Muscle layer of duodenum (tissue), 2 donors: Measurements from ENCODE around the gene PRKCB.

Experiments
- H3K27ac ChIP-seq: one replicate; pipeline ENCODE4 v1.7.0; 2013; ENCODE audit warnings: mild to moderate bottlenecking, low read length
- H3K27me3 ChIP-seq: one replicate; pipeline ENCODE4 v1.7.0; 2013; ENCODE audit warnings: low read depth, mild to moderate bottlenecking, control low read depth, low read length
- H3K36me3 ChIP-seq, 2 donors: one replicate each; pipeline ENCODE4 v1.7.0; 2013; ENCODE audit warnings: low read length in 2 of 2, control low read depth in 1 of 2, mild to moderate bottlenecking in 1 of 2; ENCODE audit not compliant: insufficient read depth in 2 of 2, control insufficient read depth in 1 of 2
- H3K4me1 ChIP-seq, 2 donors: one replicate each; pipeline ENCODE4 v1.7.0; 2013; ENCODE audit warnings: low read length in 2 of 2, mild to moderate bottlenecking in 2 of 2, control low read depth in 1 of 2, moderate library complexity in 1 of 2; ENCODE audit not compliant: insufficient read depth in 2 of 2, control insufficient read depth in 1 of 2
- H3K4me3 ChIP-seq, 2 donors: one replicate each; pipeline ENCODE4 v1.7.0; 2013; ENCODE audit warnings: low read length in 2 of 2, low read depth in 1 of 2, mild to moderate bottlenecking in 1 of 2
- H3K9me3 ChIP-seq, 2 donors: one replicate each; pipeline ENCODE4 v1.7.0; 2013; ENCODE audit warnings: low read length in 2 of 2, control low read depth in 1 of 2, mild to moderate bottlenecking in 1 of 2; ENCODE audit not compliant: control insufficient read depth in 1 of 2
- donor health status: healthy.

Gene PRKCB

GRCh38 chr16:23835390-23836077 lies at the start of gene PRKCB:
Gene PRKCB, plus strand, starts transcription at chr16:23835983.
- peaks cover 0 to 26% of the 10 kb centered on the region in 2 donors for H3K4me1 ChIP-seq
- H3K9me3 ChIP-seq: no peaks in the 10 kb centered on the region
- no peaks in the 10 kb centered on the region for H3K36me3 ChIP-seq
- H3K27ac ChIP-seq: no peak within 1 kb of the TSS
- H3K4me3 ChIP-seq: peak within 1 kb of the TSS; percentile 39 to 76
- H3K27me3 ChIP-seq: peaks cover 3% of the 10 kb centered on the region

- H3K36me3 ChIP-seq: no peaks in the 10 kb centered on the region
- H3K4me3 ChIP-seq: no peak overlapping the region
- no peak overlapping the region for H3K27ac ChIP-seq
- H3K4me1 ChIP-seq: no peaks in the 10 kb centered on the region
- H3K27me3 ChIP-seq: peaks cover 9% of the 10 kb centered on the region
- H3K9me3 ChIP-seq: no peaks in the 10 kb centered on the region
Measured at GRCh38 chr16:23786964-23787561, 48.7 kb upstream of the PRKCB start.

- no peaks in the 10 kb centered on the region for H3K4me1 ChIP-seq
- H3K9me3 ChIP-seq: no peaks in the 10 kb centered on the region
- H3K27ac ChIP-seq: no peak overlapping the region
- H3K4me3 ChIP-seq: no peak overlapping the region
- peaks cover 9% of the 10 kb centered on the region for H3K27me3 ChIP-seq
- no peaks in the 10 kb centered on the region for H3K36me3 ChIP-seq
Measured at GRCh38 chr16:23788685-23789084, 47.1 kb upstream of the PRKCB start.

GRCh38 chr16:23795378-23795777 lies 40.4 kb upstream of the PRKCB start:
- Histone ChIP-seq H3K9me3 (no peaks in the 10 kb centered on the region), H3K27ac (no peak overlapping the region), H3K4me1 (no peaks in the 10 kb centered on the region), H3K27me3 (no peaks in the 10 kb centered on the region), H3K4me3 (no peak overlapping the region), H3K36me3 (no peaks in the 10 kb centered on the region)

- Histone ChIP-seq H3K4me1 (no peaks in the 10 kb centered on the region), H3K27ac (no peak overlapping the region), H3K4me3 (no peak overlapping the region), H3K36me3 (no peaks in the 10 kb centered on the region), H3K9me3 (no peaks in the 10 kb centered on the region), H3K27me3 (no peaks in the 10 kb centered on the region)
Measured at GRCh38 chr16:23796941-23797340, 38.8 kb upstream of the PRKCB start.

GRCh38 chr16:23801378-23801777 lies 34.4 kb upstream of the PRKCB start:
- no peaks in the 10 kb centered on the region for H3K4me1 ChIP-seq
- H3K36me3 ChIP-seq: no peaks in the 10 kb centered on the region
- H3K4me3 ChIP-seq: no peak overlapping the region
- H3K9me3 ChIP-seq: no peaks in the 10 kb centered on the region
- no peaks in the 10 kb centered on the region for H3K27me3 ChIP-seq
- H3K27ac ChIP-seq: no peak overlapping the region

GRCh38 chr16:23802776-23803175 lies 33.0 kb upstream of the PRKCB start:
- Histone ChIP-seq H3K36me3 (no peaks in the 10 kb centered on the region), H3K27me3 (no peaks in the 10 kb centered on the region), H3K4me3 (no peak overlapping the region), H3K4me1 (no peaks in the 10 kb centered on the region), H3K9me3 (no peaks in the 10 kb centered on the region), H3K27ac (no peak overlapping the region)

GRCh38 chr16:23803591-23804123 lies 32.1 kb upstream of the PRKCB start:
- H3K27me3 ChIP-seq: no peaks in the 10 kb centered on the region
- H3K9me3 ChIP-seq: no peaks in the 10 kb centered on the region
- H3K4me3 ChIP-seq: no peak overlapping the region
- H3K4me1 ChIP-seq: no peaks in the 10 kb centered on the region
- no peaks in the 10 kb centered on the region for H3K36me3 ChIP-seq
- no peak overlapping the region for H3K27ac ChIP-seq

- no peaks in the 10 kb centered on the region for H3K9me3 ChIP-seq
- H3K36me3 ChIP-seq: no peaks in the 10 kb centered on the region
- H3K27ac ChIP-seq: no peak overlapping the region
- H3K4me3 ChIP-seq: no peak overlapping the region
- no peaks in the 10 kb centered on the region for H3K27me3 ChIP-seq
- no peaks in the 10 kb centered on the region for H3K4me1 ChIP-seq
Measured at GRCh38 chr16:23807028-23807427, 28.8 kb upstream of the PRKCB start.

- H3K9me3 ChIP-seq: no peaks in the 10 kb centered on the region
- H3K27ac ChIP-seq: no peak overlapping the region
- no peaks in the 10 kb centered on the region for H3K36me3 ChIP-seq
- H3K27me3 ChIP-seq: no peaks in the 10 kb centered on the region
- no peaks in the 10 kb centered on the region for H3K4me1 ChIP-seq
- no peak overlapping the region for H3K4me3 ChIP-seq
Measured at GRCh38 chr16:23821467-23821866, 14.3 kb upstream of the PRKCB start.

- H3K27me3 ChIP-seq: no peaks in the 10 kb centered on the region
Measured at GRCh38 chr16:23821875-23822688, 13.7 kb upstream of the PRKCB start.

More at GRCh38 chr16:23821875-23822688, 13.7 kb upstream of the PRKCB start:
- no peaks in the 10 kb centered on the region for H3K4me1 ChIP-seq
- H3K36me3 ChIP-seq: no peaks in the 10 kb centered on the region
- H3K4me3 ChIP-seq: no peak overlapping the region
- no peak overlapping the region for H3K27ac ChIP-seq
- H3K9me3 ChIP-seq: no peaks in the 10 kb centered on the region
